Endometrial microvascular endothelial cells (primary cell): ENCODE measurements around the gene RASGRF2. TPM values are rescaled to one million over a fixed set of nuclear protein-coding genes. Genes with fewer than 3 reads are reported as not detected.
"Not testable (repeated sequence)": the region's sequence is repeated elsewhere in the genome, so short reads cannot be mapped to it uniquely, and the experiment has no call there.

Experiments used
- in situ Hi-C: cut with HindIII; loops from 2 replicates; pipeline ENCODE4 v1.10.0; 2017; ENCODE audit warnings: low sequenced_read_pairs, low pct_unique_long_range_greater_than_20kb; ENCODE audit errors: inconsistent ontology term
- total RNA-seq: library from RNA; depleted of rRNA; stranded (reverse); fragments of >200 nt; gene quantifications from one replicate; pipeline ENCODE4 v1.2.3, GENCODE V29; 2015; ENCODE audit errors: inconsistent ontology term

RASGRF2 gene
- total RNA-seq, 1 donor from 2014 or later: 12.5 TPM

GRCh38 chr5:81269751-81270393 lies 309.7 kb downstream of the RASGRF2 start:
- in situ Hi-C loops: no loop called here

GRCh38 chr5:81270394-81271027 lies 310.3 kb downstream of the RASGRF2 start:
- in situ Hi-C loops: not testable (repeated sequence)
